Hepatocyte (in vitro differentiated cells): ENCODE data around the gene DCTN1.

ENCODE experiments used
- EZH2 ChIP-seq: fragments of 200-600 bp; sonication (generic); IDR thresholded peaks from 2 replicates; pipeline ENCODE4 v1.6.1; 2016; ENCODE audit warnings: antibody characterized with exemption, mild to moderate bottlenecking, borderline replicate concordance
- EZH2phosphoT487 ChIP-seq: fragments of 200-600 bp; sonication (generic); IDR thresholded peaks from one replicate; pipeline ENCODE4 v1.6.1; 2018; ENCODE audit warnings: antibody characterized with exemption, mild to moderate bottlenecking, low read depth, moderate library complexity; ENCODE audit not compliant: unreplicated experiment, severe bottlenecking
- TF ChIP-seq, protein P1 (sequence below): fragments of 200-600 bp; sonication (generic); IDR thresholded peaks from 2 replicates; pipeline ENCODE4 v1.5.1; 2016; ENCODE audit warnings: antibody characterized with exemption, mild to moderate bottlenecking; ENCODE audit not compliant: poor library complexity

- TF ChIP-seq, protein P1, sequence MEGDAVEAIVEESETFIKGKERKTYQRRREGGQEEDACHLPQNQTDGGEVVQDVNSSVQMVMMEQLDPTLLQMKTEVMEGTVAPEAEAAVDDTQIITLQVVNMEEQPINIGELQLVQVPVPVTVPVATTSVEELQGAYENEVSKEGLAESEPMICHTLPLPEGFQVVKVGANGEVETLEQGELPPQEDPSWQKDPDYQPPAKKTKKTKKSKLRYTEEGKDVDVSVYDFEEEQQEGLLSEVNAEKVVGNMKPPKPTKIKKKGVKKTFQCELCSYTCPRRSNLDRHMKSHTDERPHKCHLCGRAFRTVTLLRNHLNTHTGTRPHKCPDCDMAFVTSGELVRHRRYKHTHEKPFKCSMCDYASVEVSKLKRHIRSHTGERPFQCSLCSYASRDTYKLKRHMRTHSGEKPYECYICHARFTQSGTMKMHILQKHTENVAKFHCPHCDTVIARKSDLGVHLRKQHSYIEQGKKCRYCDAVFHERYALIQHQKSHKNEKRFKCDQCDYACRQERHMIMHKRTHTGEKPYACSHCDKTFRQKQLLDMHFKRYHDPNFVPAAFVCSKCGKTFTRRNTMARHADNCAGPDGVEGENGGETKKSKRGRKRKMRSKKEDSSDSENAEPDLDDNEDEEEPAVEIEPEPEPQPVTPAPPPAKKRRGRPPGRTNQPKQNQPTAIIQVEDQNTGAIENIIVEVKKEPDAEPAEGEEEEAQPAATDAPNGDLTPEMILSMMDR = no peak
- TF ChIP-seq EZH2phosphoT487 (no peak), EZH2 (no peak)
These were observed 30.2 kb downstream of the DCTN1 start for GRCh38 chr2:74349889-74350288.
